ENCODE results near the gene SEC24D. TPM values are rescaled to one million over a fixed set of nuclear protein-coding genes. Genes with fewer than 3 reads are reported as not detected.

The SEC24D gene
- total RNA-seq, 1 experiment from 2014 or later: 63.1 TPM

- POLR2A ChIA-PET: no interaction called here
- H3K36me3 Mint-ChIP-seq: peaks cover 35% of the 10 kb centered on the region
- no peaks in the 10 kb centered on the region for H3K27me3 Mint-ChIP-seq (ENCODE audit: low read depth)
- TF ChIP-seq ZNF532 (CRISPR knock-in tag; IDR thresholded peaks at IDR 0.05; ENCODE audit: borderline replicate concordance) (no peak), EMX1 (CRISPR knock-in tag; IDR thresholded peaks at IDR 0.05) (no peak), OVOL2 (CRISPR knock-in tag; IDR thresholded peaks at IDR 0.05; ENCODE audit: borderline replicate concordance) (no peak), ZMAT4 (CRISPR knock-in tag; IDR thresholded peaks at IDR 0.05) (no peak), IRF2 (CRISPR knock-in tag; IDR thresholded peaks at IDR 0.05; ENCODE audit: borderline replicate concordance, low read depth) (no peak), CBFB (CRISPR knock-in tag; IDR thresholded peaks at IDR 0.05; ENCODE audit: low read depth) (no peak), FOXP1 (CRISPR knock-in tag; IDR thresholded peaks at IDR 0.05; ENCODE audit: borderline replicate concordance) (no peak), ETV6 (CRISPR knock-in tag; IDR thresholded peaks at IDR 0.05) (no peak), ATF3 (CRISPR knock-in tag; conservative IDR thresholded peaks at IDR 0.05) (no peak)
- TF ChIP-seq, protein P1, sequence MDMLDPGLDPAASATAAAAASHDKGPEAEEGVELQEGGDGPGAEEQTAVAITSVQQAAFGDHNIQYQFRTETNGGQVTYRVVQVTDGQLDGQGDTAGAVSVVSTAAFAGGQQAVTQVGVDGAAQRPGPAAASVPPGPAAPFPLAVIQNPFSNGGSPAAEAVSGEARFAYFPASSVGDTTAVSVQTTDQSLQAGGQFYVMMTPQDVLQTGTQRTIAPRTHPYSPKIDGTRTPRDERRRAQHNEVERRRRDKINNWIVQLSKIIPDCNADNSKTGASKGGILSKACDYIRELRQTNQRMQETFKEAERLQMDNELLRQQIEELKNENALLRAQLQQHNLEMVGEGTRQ (CRISPR knock-in tag; IDR thresholded peaks at IDR 0.05): no peak
- CTCF ChIA-PET: interaction anchor here (2.8 kb wide), 1 partner anchor 32 kb away, joined by 11 read pairs; no protein-coding TSS in a partner anchor
- no peak overlapping the region for H3K4me3 Mint-ChIP-seq
- no peak for ATAC-seq
- H3K4me1 Mint-ChIP-seq: peaks cover 28% of the 10 kb centered on the region
- DNase-seq (ENCODE audit: low spot score): no peak
- H3K27ac Mint-ChIP-seq: peak overlapping the region; percentile 2; the same call in 1 of the 2 replicates
- H3K9me3 Mint-ChIP-seq: no peaks in the 10 kb centered on the region
These were observed 2.6 kb downstream of the SEC24D start for GRCh38 chr4:118833192-118833820.

DNA sequence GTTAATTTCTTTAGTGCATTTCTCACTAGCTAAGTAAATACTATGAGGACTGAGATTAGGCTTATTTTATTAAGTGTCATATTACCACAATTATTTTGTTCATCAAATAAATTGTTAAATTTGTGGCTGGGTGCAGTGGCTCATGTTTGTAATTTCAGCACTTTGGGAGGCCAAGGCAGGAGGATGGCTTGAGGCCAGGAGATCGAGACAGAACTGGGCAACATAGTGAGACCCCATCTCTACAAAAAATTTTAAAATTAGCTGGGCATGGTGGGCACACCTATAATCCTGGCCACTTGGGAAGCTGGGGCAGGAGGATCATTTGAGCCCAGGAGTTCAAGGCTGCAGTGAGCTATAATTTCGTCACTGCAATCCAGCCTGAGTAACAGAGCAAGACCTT is 6.8 kb downstream of the SEC24D start:
- Mint-ChIP-seq H3K4me1 (peaks cover 35% of the 10 kb centered on the region), H3K36me3 (peaks cover 50% of the 10 kb centered on the region), H3K9me3 (no peaks in the 10 kb centered on the region), H3K27ac (peak overlapping the region; percentile 1), H3K4me3 (no peak overlapping the region), H3K27me3 (ENCODE audit: low read depth) (no peaks in the 10 kb centered on the region)
- ChIA-PET POLR2A (no interaction called here), CTCF (interaction anchor here (1.5 kb wide), 1 partner anchor 59 kb away, joined by 3 read pairs; the partner anchor contains the start of gene SYNPO2)
- TF ChIP-seq ZNF121 (CRISPR knock-in tag; IDR thresholded peaks at IDR 0.05) (peak; percentile 89), IRF1 (CRISPR knock-in tag; IDR thresholded peaks at IDR 0.05) (no peak), GTF2I (CRISPR knock-in tag; conservative IDR thresholded peaks at IDR 0.05) (0 out of 2 replicates have a peak, but pooled peaks have one; percentile 48)
- ATAC-seq: no peak
- DNase-seq (ENCODE audit: low spot score): no peak

DNA sequence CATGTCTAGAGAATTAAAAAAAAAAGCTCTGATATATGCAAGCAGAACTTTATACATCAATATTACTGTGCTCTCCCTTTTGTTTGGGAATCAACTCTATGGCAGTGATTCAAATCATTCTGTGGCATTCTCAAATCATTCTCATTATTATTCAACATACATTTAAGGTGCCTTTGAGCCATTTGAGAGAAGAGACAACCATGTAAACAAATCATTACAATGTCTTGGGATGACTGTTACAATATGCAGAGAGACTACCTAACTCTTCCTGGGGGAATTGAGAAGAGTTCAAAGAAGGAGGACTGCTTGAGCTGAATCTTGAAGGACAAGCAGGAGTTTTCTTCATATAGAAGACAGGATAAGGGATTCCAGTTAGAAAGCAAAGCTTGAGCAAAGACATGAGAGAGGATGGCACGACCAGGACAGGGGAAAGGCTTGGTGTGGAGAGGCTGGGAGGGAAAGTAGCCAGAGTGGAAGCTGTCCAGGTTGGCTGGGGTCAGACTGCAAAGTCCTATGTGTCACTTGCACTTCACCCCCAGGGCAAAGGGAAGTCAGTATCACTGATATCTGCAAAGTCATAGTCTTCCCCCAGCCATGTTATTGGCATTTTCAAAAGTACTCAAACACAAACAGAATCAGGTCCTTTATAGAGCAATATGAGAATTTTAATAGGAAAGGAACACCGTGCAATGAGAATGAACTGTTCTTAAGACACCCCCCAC is 9.0 kb downstream of the SEC24D start:
- Mint-ChIP-seq H3K4me1 (peaks cover 31% of the 10 kb centered on the region), H3K27me3 (ENCODE audit: low read depth) (no peaks in the 10 kb centered on the region), H3K9me3 (no peaks in the 10 kb centered on the region), H3K4me3 (peak overlapping the region; percentile 32), H3K36me3 (peaks cover 50% of the 10 kb centered on the region), H3K27ac (peak overlapping the region; percentile 89)
- CTCF ChIA-PET: interaction anchor here (0.7 to 3.1 kb wide), 2 partner anchors 38 to 57 kb away, joined by 3 to 16 read pairs; no protein-coding TSS in a partner anchor
- ATAC-seq (peak; percentile 59), DNase-seq (ENCODE audit: low spot score) (no peak)
- POLR2A ChIA-PET: interaction anchor here (1.3 kb wide), 1 partner anchor 62 kb away, joined by 3 read pairs; the partner anchor contains the start of gene SYNPO2
- no peak for TF ChIP-seq OVOL2 (CRISPR knock-in tag; IDR thresholded peaks at IDR 0.05; ENCODE audit: borderline replicate concordance)
- TF ChIP-seq, protein P2, sequence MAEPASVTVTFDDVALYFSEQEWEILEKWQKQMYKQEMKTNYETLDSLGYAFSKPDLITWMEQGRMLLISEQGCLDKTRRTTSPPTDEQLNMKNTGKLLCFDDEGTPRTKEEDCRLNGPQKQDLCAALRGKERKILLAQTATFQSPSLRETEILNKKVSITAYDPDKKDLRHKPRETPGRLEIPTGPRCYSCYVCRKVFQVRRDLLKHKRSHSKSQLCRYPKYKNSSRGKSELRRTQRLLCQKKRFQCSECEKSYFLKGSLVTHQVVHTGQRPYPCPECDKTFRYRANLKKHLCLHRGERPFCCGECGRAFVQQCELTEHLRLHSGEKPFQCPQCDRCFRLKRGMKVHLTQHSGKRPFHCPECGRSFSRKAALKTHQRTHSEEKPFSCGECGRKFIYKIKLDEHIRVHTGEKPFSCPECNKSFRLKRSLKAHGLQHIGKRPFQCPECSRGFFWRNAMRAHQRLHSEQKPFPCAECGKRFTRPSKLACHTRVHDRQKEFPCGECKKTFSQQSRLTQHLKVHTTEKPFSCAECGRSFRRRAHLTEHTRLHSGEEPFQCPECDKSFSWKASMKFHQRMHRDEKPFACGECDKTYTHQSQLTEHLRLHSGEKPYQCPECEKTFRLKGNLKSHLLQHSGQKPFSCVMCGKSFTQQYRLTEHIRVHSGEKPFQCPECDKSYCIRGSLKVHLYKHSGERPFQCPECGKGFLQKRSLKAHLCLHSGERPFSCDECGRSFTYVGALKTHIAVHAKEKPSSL (CRISPR knock-in tag; conservative IDR thresholded peaks at IDR 0.05): no peak
- TF ChIP-seq, protein P3, sequence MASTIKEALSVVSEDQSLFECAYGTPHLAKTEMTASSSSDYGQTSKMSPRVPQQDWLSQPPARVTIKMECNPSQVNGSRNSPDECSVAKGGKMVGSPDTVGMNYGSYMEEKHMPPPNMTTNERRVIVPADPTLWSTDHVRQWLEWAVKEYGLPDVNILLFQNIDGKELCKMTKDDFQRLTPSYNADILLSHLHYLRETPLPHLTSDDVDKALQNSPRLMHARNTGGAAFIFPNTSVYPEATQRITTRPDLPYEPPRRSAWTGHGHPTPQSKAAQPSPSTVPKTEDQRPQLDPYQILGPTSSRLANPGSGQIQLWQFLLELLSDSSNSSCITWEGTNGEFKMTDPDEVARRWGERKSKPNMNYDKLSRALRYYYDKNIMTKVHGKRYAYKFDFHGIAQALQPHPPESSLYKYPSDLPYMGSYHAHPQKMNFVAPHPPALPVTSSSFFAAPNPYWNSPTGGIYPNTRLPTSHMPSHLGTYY (CRISPR knock-in tag; IDR thresholded peaks at IDR 0.05): no peak
- TF ChIP-seq, protein P4, sequence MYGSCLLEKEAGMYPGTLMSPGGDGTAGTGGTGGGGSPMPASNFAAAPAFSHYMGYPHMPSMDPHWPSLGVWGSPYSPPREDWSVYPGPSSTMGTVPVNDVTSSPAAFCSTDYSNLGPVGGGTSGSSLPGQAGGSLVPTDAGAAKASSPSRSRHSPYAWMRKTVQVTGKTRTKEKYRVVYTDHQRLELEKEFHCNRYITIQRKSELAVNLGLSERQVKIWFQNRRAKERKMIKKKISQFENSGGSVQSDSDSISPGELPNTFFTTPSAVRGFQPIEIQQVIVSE (CRISPR knock-in tag; IDR thresholded peaks at IDR 0.05; ENCODE audit: borderline replicate concordance): no peak
